ENCODE data around the gene PLEKHG4B.

DNA sequence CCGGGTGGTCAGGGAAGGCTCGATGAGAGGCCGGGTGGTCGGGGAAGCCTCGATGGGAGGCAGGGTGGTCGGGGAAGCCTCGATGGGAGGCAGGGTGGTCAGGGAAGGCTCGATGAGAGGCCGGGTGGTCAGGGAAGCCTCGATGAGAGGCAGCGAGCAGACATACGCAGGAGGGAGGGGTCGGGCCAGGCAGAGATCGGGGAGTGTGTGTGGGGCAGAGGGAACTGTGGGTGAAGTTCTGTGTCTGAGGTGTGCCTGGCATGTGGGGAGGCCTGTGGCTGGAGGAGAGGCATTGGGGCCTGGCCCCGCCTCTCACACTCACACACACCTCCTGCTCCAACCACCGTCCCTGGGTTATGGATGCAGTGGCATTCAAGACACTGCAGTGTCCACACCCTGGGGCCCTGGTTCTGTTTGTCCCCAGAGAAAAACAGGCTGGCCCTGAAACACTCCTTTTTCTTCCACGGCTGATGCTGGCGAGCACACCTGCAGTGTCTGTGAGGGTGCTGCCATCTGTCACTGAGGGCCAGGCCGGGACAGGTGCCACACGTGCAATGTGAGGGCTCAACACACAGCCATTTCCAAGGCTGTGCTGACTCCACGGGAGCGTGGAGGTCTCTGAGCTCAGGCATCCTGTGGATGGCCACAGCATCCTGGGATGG lies 6.5 kb upstream of the PLEKHG4B start:
- TF ChIP-seq, protein P1, sequence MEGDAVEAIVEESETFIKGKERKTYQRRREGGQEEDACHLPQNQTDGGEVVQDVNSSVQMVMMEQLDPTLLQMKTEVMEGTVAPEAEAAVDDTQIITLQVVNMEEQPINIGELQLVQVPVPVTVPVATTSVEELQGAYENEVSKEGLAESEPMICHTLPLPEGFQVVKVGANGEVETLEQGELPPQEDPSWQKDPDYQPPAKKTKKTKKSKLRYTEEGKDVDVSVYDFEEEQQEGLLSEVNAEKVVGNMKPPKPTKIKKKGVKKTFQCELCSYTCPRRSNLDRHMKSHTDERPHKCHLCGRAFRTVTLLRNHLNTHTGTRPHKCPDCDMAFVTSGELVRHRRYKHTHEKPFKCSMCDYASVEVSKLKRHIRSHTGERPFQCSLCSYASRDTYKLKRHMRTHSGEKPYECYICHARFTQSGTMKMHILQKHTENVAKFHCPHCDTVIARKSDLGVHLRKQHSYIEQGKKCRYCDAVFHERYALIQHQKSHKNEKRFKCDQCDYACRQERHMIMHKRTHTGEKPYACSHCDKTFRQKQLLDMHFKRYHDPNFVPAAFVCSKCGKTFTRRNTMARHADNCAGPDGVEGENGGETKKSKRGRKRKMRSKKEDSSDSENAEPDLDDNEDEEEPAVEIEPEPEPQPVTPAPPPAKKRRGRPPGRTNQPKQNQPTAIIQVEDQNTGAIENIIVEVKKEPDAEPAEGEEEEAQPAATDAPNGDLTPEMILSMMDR (conservative IDR thresholded peaks at IDR 0.05; ENCODE audit: low read depth, low read length): no peak
- no peak for TF ChIP-seq RFX5 (IDR thresholded peaks at IDR 0.05; ENCODE audit: low read depth, low read length)
- TF ChIP-seq RAD21 (IDR thresholded peaks at IDR 0.05; ENCODE audit: low read length): no peak
- no peak for TF ChIP-seq POLR2A (IDR thresholded peaks at IDR 0.05; ENCODE audit: low read depth, low read length)
- TF ChIP-seq CHD1 (IDR thresholded peaks at IDR 0.05; ENCODE audit: low read depth, low read length): no peak
- TF ChIP-seq CEBPB (IDR thresholded peaks at IDR 0.05; ENCODE audit: low read depth, low read length): no peak
- TF ChIP-seq MAFK (IDR thresholded peaks at IDR 0.05; ENCODE audit: low read depth, low read length): no peak
- no peak for TF ChIP-seq RCOR1 (IDR thresholded peaks at IDR 0.05; ENCODE audit: insufficient replicate concordance, low read length)
- TF ChIP-seq NFE2L2 (IDR thresholded peaks at IDR 0.05; ENCODE audit: low read depth, low read length): no peak
- no peak for TF ChIP-seq MXI1 (IDR thresholded peaks at IDR 0.05; ENCODE audit: borderline replicate concordance, low read depth, low read length)
- TF ChIP-seq, protein P2, sequence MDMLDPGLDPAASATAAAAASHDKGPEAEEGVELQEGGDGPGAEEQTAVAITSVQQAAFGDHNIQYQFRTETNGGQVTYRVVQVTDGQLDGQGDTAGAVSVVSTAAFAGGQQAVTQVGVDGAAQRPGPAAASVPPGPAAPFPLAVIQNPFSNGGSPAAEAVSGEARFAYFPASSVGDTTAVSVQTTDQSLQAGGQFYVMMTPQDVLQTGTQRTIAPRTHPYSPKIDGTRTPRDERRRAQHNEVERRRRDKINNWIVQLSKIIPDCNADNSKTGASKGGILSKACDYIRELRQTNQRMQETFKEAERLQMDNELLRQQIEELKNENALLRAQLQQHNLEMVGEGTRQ (IDR thresholded peaks at IDR 0.05; ENCODE audit: low read depth, low read length): no peak
- TF ChIP-seq SMC3 (IDR thresholded peaks at IDR 0.05; ENCODE audit: low read depth, low read length): no peak
- TF ChIP-seq FOS (IDR thresholded peaks at IDR 0.05; ENCODE audit: low read depth, low read length): no peak

Measured in IMR-90 (cell line).